H1 (cell line): Measurements from ENCODE around the gene TCF4. TPM values are rescaled to one million over a fixed set of nuclear protein-coding genes. Genes with fewer than 3 reads are reported as not detected.
A peak's percentile ranks its signal among the peaks of the same experiment; 100 is the strongest.

Experiments
- EGR1 ChIP-seq: IDR thresholded peaks from 2 replicates; pipeline ENCODE4 v1.6.1; 2011; ENCODE audit warnings: low read depth, low read length, borderline replicate concordance
- POU5F1 ChIP-seq: IDR thresholded peaks from 2 replicates; pipeline ENCODE4 v1.6.1; 2011; ENCODE audit warnings: low read depth, mild to moderate bottlenecking, low read length, moderate library complexity
- polyA plus RNA-seq, 7 experiments: library from polyadenylated mRNA; depleted of rRNA in 3 of 7; stranded (reverse) in 5 of 7; unstranded in 2 of 7; fragments of >200 nt in 5 of 7; fragments of 200-250 nt in 2 of 7; gene quantifications; 1 replicate in 5 of 7; 2 replicates in 1 of 7; 4 replicates in 1 of 7; pipeline versions ENCODE4 v1.2.1 to v1.2.3, GENCODE V29; 2011 to 2013; ENCODE audit warnings: missing spikeins in 2 of 7, mixed read lengths in 2 of 7
- total RNA-seq: library from RNA; stranded (reverse); fragmentation: NEBNext Ultra II Directional; extraction: Animal tissue kit (Norgen Biotek cat#: 25700); gene quantifications from 2 replicates; pipeline ENCODE4 v1.2.1, GENCODE V29; 2021
- TF ChIP-seq, protein P1 (sequence below), 3 experiments: IDR thresholded peaks; 1 replicate in 2 of 3; 2 replicates in 1 of 3; pipeline versions ENCODE4 v1.5.1 to v1.6.1; 2011; ENCODE audit warnings: low read length in 3 of 3, mild to moderate bottlenecking in 3 of 3, inconsistent platforms in 2 of 3, low read depth in 1 of 3, moderate library complexity in 1 of 3; ENCODE audit not compliant: insufficient read depth in 1 of 3; ENCODE audit errors: control extremely low read depth in 1 of 3
- TF ChIP-seq, protein P2 (sequence below): IDR thresholded peaks from 2 replicates; pipeline ENCODE4 v1.6.1; 2012; ENCODE audit warnings: low read length, inconsistent platforms
- TF ChIP-seq, protein P3 (sequence below): IDR thresholded peaks from 2 replicates; pipeline ENCODE4 v1.6.1; 2012; ENCODE audit warnings: inconsistent platforms

TCF4 gene
- total and polyA plus RNA-seq, 2 of the 8 experiments (the other 6 are each of a cell fraction or from before 2014, with no cell fraction given): 59.3 to 118 TPM

DNA sequence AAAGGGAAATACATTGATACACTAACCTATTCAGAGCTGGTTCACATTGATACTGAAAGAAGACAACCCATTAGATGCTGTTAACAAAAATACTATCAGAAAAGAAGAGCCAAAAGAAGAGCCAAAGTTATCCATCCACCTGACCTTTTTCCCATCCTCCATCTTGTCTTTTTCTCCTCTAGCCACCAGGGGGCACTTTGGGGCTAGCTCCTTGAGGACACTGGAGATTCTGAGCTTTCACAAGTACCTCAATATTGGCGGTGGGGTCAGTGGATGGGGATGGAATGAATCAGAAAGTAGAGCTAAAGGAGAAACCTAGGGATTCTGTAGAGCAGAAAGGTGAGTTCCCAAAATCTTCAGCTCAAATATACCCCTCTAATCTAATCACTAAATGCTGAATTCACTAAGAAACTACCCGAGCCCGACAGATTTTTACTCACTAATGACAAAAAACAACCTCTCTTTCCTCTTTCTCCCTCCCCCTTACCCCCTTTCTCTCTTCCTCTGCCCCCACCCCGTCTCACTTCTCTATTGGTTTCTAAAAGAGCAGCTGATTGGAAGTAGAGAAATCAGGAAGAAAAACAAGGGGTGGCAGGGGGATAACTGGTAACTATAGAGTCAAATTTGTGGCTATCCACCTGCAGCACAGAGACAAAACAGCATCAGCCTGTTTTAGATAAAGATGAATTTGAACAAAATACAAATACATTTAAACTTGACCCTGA, 203.3 kb downstream of the TCF4 start (continued):
- TF ChIP-seq, protein P1, sequence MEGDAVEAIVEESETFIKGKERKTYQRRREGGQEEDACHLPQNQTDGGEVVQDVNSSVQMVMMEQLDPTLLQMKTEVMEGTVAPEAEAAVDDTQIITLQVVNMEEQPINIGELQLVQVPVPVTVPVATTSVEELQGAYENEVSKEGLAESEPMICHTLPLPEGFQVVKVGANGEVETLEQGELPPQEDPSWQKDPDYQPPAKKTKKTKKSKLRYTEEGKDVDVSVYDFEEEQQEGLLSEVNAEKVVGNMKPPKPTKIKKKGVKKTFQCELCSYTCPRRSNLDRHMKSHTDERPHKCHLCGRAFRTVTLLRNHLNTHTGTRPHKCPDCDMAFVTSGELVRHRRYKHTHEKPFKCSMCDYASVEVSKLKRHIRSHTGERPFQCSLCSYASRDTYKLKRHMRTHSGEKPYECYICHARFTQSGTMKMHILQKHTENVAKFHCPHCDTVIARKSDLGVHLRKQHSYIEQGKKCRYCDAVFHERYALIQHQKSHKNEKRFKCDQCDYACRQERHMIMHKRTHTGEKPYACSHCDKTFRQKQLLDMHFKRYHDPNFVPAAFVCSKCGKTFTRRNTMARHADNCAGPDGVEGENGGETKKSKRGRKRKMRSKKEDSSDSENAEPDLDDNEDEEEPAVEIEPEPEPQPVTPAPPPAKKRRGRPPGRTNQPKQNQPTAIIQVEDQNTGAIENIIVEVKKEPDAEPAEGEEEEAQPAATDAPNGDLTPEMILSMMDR (IDR thresholded peaks at IDR 0.05; ENCODE audit: control extremely low read depth in 1 of 3, insufficient read depth in 1 of 3, low read depth in 1 of 3, low read length in 3 of 3): peak; percentile 47 to 85 (median 60)
- TF ChIP-seq POU5F1: no peak
- TF ChIP-seq, protein P2, sequence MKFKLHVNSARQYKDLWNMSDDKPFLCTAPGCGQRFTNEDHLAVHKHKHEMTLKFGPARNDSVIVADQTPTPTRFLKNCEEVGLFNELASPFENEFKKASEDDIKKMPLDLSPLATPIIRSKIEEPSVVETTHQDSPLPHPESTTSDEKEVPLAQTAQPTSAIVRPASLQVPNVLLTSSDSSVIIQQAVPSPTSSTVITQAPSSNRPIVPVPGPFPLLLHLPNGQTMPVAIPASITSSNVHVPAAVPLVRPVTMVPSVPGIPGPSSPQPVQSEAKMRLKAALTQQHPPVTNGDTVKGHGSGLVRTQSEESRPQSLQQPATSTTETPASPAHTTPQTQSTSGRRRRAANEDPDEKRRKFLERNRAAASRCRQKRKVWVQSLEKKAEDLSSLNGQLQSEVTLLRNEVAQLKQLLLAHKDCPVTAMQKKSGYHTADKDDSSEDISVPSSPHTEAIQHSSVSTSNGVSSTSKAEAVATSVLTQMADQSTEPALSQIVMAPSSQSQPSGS: no peak
- TF ChIP-seq, protein P3, sequence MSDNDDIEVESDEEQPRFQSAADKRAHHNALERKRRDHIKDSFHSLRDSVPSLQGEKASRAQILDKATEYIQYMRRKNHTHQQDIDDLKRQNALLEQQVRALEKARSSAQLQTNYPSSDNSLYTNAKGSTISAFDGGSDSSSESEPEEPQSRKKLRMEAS: no peak
- TF ChIP-seq EGR1: no peak
